K562 (cell line): Measurements from ENCODE around the gene BBLN. TPM values are rescaled to one million over a fixed set of nuclear protein-coding genes. Genes with fewer than 3 reads are reported as not detected.
A peak's percentile ranks its signal among the peaks of the same experiment; 100 is the strongest.

ENCODE experiments used
- ARID1B ChIP-seq: fragments of 450-650 bp; IDR thresholded peaks from 2 replicates; pipeline ENCODE4 v1.6.1; 2016; ENCODE audit warnings: antibody characterized with exemption, mild to moderate bottlenecking, inconsistent platforms
- ATF3 ChIP-seq, 2 experiments: fragments of 450-650 bp in 1 of 2; sonication (generic) in 1 of 2; formaldehyde crosslinking in 1 of 2; IDR thresholded peaks in 1 of 2; conservative IDR thresholded peaks in 1 of 2; 2 replicates each; pipeline versions ENCODE4 v1.6.1 to v1.8.1; 2016 to 2023; ENCODE audit warnings: mild to moderate bottlenecking in 2 of 2, moderate library complexity in 2 of 2, inconsistent platforms in 1 of 2, missing genetic modification reagents in 1 of 2
- ETS2 ChIP-seq: IDR thresholded peaks from 2 replicates; pipeline ENCODE4 v1.6.1; 2016; ENCODE audit warnings: borderline replicate concordance, missing genetic modification characterization, mild to moderate bottlenecking, moderate library complexity, missing compliant biosample characterization; ENCODE audit not compliant: poor library complexity, severe bottlenecking
- FOXP1 ChIP-seq: sonication (generic); formaldehyde crosslinking; IDR thresholded peaks from 2 replicates; pipeline ENCODE4 v1.8.0; 2022; ENCODE audit warnings: mild to moderate bottlenecking, missing genetic modification reagents
- KDM1A ChIP-seq, 2 experiments: fragments of 450-650 bp; IDR thresholded peaks; 2 replicates each; pipeline ENCODE4 v1.6.1; 2016; ENCODE audit warnings: mild to moderate bottlenecking in 2 of 2
- MEIS2 ChIP-seq: fragments of 450-650 bp; IDR thresholded peaks from 2 replicates; pipeline ENCODE4 v1.6.1; 2014; ENCODE audit warnings: mild to moderate bottlenecking; ENCODE audit not compliant: partially characterized antibody
- PHB ChIP-seq: fragments of 250-450 bp; sonication (Bioruptor Pico); IDR thresholded peaks from 2 replicates; pipeline ENCODE4 v1.5.0; 2021
- SAFB ChIP-seq: fragments of 200-400 bp; formaldehyde crosslinking; IDR thresholded peaks from 2 replicates; pipeline ENCODE4 v1.6.1; 2017; ENCODE audit warnings: low read depth, low read length, borderline replicate concordance
- TCFL5 ChIP-seq: fragments of 250-450 bp; sonication (Bioruptor Pico); conservative IDR thresholded peaks from 2 replicates; pipeline ENCODE4 v1.6.1; 2021; ENCODE audit warnings: mild to moderate bottlenecking, moderate library complexity, matching md5 sums
- ZNF134 ChIP-seq: fragments of 250-450 bp; sonication (Bioruptor Pico); conservative IDR thresholded peaks from 2 replicates; pipeline ENCODE4 v1.4.0; 2020
- polyA plus RNA-seq, 8 experiments: library from polyadenylated mRNA; depleted of rRNA in 4 of 8; stranded (reverse) in 5 of 8; unstranded in 3 of 8; fragments of >200 nt; fragmentation: Nextera tagmentation in 2 of 8; fragmentation: Illumina TruSeq in 1 of 8; extraction: Ambion mirVana in 2 of 8; extraction: Trizol in 1 of 8; gene quantifications; 2 replicates each; pipeline versions ENCODE4 v1.2.1 to v1.2.3, GENCODE V29; 2011 to 2014; ENCODE audit warnings: inconsistent platforms in 1 of 8, missing spikeins in 1 of 8
- total RNA-seq, 7 experiments: library from RNA; depleted of rRNA in 6 of 7; stranded (reverse); fragments of >200 nt in 6 of 7; fragmentation: Illumina TruSeq in 2 of 7; extraction: Trizol in 2 of 7; gene quantifications; 2 replicates each; pipeline versions ENCODE4 v1.2.1 to v1.2.3, GENCODE V29; 2011 to 2021; ENCODE audit warnings: low replicate concordance in 1 of 7
- TF ChIP-seq, protein P1 (sequence below): sonication (generic); formaldehyde crosslinking; IDR thresholded peaks from 2 replicates; pipeline ENCODE4 v1.8.0; 2022; ENCODE audit warnings: mild to moderate bottlenecking, missing genetic modification reagents
- TF ChIP-seq, protein P2 (sequence below): fragments of 450-650 bp; formaldehyde crosslinking; conservative IDR thresholded peaks from 2 replicates; pipeline ENCODE4 v1.4.0; 2022; ENCODE audit warnings: mild to moderate bottlenecking, missing genetic modification characterization
- TF ChIP-seq, protein P3 (sequence below): sonication (generic); IDR thresholded peaks from 2 replicates; pipeline ENCODE4 v1.6.1; 2016
- TF ChIP-seq, protein P4 (sequence below): sonication (generic); formaldehyde crosslinking; IDR thresholded peaks from 2 replicates; pipeline ENCODE4 v1.5.0; 2020; ENCODE audit warnings: missing genetic modification reagents
- TF ChIP-seq, protein P5 (sequence below): fragments of 450-650 bp; formaldehyde crosslinking; IDR thresholded peaks from 2 replicates; pipeline ENCODE4 v1.4.0; 2020; ENCODE audit warnings: mild to moderate bottlenecking
- TF ChIP-seq, protein P6 (sequence below): fragments of 250-450 bp; sonication (Bioruptor Pico); IDR thresholded peaks from 2 replicates; pipeline ENCODE4 v1.5.0; 2021; ENCODE audit warnings: mild to moderate bottlenecking, moderate library complexity

The BBLN gene
- total and polyA plus RNA-seq, 9 of the 15 experiments (the other 6 are each of a cell fraction or from before 2014, with no cell fraction given): 4.2 to 331 (median 87.1) TPM

- TF ChIP-seq, protein P1, sequence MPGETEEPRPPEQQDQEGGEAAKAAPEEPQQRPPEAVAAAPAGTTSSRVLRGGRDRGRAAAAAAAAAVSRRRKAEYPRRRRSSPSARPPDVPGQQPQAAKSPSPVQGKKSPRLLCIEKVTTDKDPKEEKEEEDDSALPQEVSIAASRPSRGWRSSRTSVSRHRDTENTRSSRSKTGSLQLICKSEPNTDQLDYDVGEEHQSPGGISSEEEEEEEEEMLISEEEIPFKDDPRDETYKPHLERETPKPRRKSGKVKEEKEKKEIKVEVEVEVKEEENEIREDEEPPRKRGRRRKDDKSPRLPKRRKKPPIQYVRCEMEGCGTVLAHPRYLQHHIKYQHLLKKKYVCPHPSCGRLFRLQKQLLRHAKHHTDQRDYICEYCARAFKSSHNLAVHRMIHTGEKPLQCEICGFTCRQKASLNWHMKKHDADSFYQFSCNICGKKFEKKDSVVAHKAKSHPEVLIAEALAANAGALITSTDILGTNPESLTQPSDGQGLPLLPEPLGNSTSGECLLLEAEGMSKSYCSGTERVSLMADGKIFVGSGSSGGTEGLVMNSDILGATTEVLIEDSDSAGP: no peak
- TF ChIP-seq, protein P2, sequence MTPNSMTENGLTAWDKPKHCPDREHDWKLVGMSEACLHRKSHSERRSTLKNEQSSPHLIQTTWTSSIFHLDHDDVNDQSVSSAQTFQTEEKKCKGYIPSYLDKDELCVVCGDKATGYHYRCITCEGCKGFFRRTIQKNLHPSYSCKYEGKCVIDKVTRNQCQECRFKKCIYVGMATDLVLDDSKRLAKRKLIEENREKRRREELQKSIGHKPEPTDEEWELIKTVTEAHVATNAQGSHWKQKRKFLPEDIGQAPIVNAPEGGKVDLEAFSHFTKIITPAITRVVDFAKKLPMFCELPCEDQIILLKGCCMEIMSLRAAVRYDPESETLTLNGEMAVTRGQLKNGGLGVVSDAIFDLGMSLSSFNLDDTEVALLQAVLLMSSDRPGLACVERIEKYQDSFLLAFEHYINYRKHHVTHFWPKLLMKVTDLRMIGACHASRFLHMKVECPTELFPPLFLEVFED (CRISPR knock-in tag): peak; percentile 60; the same call in 1 of the 2 replicates
- TF ChIP-seq, protein P3, sequence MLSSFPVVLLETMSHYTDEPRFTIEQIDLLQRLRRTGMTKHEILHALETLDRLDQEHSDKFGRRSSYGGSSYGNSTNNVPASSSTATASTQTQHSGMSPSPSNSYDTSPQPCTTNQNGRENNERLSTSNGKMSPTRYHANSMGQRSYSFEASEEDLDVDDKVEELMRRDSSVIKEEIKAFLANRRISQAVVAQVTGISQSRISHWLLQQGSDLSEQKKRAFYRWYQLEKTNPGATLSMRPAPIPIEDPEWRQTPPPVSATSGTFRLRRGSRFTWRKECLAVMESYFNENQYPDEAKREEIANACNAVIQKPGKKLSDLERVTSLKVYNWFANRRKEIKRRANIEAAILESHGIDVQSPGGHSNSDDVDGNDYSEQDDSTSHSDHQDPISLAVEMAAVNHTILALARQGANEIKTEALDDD: no peak
- no peak for TF ChIP-seq FOXP1 (CRISPR knock-in tag)
- TF ChIP-seq KDM1A (IDR thresholded peaks at IDR 0.05): no peak
- TF ChIP-seq, protein P4, sequence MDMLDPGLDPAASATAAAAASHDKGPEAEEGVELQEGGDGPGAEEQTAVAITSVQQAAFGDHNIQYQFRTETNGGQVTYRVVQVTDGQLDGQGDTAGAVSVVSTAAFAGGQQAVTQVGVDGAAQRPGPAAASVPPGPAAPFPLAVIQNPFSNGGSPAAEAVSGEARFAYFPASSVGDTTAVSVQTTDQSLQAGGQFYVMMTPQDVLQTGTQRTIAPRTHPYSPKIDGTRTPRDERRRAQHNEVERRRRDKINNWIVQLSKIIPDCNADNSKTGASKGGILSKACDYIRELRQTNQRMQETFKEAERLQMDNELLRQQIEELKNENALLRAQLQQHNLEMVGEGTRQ (CRISPR knock-in tag): no peak
- no peak for TF ChIP-seq ARID1B
- TF ChIP-seq MEIS2: no peak
- peak; percentile 96 for TF ChIP-seq PHB
- TF ChIP-seq, protein P5, sequence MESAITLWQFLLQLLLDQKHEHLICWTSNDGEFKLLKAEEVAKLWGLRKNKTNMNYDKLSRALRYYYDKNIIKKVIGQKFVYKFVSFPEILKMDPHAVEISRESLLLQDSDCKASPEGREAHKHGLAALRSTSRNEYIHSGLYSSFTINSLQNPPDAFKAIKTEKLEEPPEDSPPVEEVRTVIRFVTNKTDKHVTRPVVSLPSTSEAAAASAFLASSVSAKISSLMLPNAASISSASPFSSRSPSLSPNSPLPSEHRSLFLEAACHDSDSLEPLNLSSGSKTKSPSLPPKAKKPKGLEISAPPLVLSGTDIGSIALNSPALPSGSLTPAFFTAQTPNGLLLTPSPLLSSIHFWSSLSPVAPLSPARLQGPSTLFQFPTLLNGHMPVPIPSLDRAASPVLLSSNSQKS (CRISPR knock-in tag): no peak
- TF ChIP-seq, protein P6, sequence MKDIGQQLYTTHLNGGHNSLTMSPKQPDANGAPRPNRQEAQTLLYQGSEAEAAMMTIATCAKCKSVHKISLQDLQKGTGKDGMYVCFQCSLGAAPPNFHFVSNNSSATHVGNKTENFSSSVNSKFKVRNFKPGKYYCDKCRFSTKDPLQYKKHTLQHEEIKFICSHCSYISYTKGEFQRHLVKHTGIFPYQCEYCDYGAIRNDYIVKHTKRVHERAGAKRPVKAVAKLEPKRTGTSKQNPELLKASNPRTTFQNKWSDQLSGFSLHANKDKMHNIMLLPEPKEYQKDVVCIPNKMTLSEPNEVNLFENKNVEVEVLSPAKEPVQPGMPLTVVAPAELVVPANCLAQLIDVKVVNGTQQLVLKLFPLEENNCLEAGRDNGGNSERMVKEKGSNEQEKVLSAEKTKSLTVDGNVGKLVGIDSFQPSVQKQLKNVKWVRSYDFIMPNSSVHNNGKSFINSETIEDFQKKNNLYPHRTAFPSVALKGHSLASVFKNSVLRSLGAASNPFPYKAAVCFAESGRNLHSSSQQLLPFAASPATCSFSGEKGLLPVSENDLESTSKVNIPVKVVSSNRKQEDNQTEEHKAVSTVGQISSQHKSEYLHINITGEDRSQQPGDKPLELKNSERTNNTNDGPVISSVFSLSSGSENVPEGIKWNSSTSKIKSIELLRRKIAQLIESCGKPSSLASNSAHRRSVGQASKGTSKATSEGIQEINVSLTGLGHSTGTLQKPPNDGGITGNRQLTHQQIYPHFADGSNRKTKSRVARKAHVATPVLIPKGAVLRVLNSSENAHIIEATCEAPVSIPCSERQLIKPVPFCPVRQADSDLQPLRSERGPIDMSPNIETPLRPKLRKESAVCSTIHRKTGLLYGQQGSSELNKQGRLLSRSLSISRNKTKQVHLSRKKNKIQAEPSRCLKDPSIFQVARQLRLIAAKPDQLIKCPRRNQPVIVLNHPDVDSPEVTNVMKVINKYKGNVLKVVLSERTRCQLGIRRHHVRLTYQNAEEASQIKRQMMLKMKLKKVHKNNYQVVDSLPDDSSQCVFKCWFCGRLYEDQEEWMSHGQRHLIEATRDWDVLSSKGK (CRISPR knock-in tag): no peak
- peak; percentile 83 for TF ChIP-seq SAFB
- TF ChIP-seq ATF3 (IDR thresholded peaks at IDR 0.05): no peak
- 0 out of 2 replicates have a peak, but pooled peaks have one; percentile 66 for TF ChIP-seq ATF3 (CRISPR knock-in tag; conservative IDR thresholded peaks at IDR 0.05)
- TF ChIP-seq TCFL5 (CRISPR knock-in tag): no peak
- 0 out of 2 replicates have a peak, but pooled peaks have one; percentile 8 for TF ChIP-seq ZNF134 (CRISPR knock-in tag)
- peak; percentile 20 for TF ChIP-seq ETS2 (tag)
These were observed 31.5 kb downstream of the BBLN start, which contains the start of gene CIZ1 (continued) for GRCh38 chr9:128191406-128192046.
